HG03469 (cell line): ENCODE results near the gene WWP2.
"Not testable (repeated sequence)": the region's sequence is repeated elsewhere in the genome, so short reads cannot be mapped to it uniquely, and the experiment has no call there.

Experiments used
- ATAC-seq: cut with Tn5 transposase; IDR thresholded peaks from one replicate; pipeline ENCODE4 v1.9.1; 2021; ENCODE audit warnings: mild to moderate bottlenecking, moderate library complexity, moderate number of reproducible peaks; ENCODE audit not compliant: unreplicated experiment

WWP2 gene

GRCh38 chr16:69745232-69745612 lies 16.9 kb upstream of the WWP2 start:
- no peak for ATAC-seq

- ATAC-seq = no peak
Measured at GRCh38 chr16:69745959-69746358, 16.2 kb upstream of the WWP2 start.

GRCh38 chr16:69747115-69747514 lies 15.0 kb upstream of the WWP2 start:
- ATAC-seq = no peak

GRCh38 chr16:69748694-69749345 lies 13.3 kb upstream of the WWP2 start:
- ATAC-seq = no peak

GRCh38 chr16:69754143-69754468 lies 8.0 kb upstream of the WWP2 start:
- ATAC-seq = no peak

- ATAC-seq = peak; percentile 84
Measured at GRCh38 chr16:69754469-69755310, 7.4 kb upstream of the WWP2 start, which contains the start of gene NOB1. Gene NOB1 (minus strand): TSS chr16:69754926. CDS start chr16:69754910, 16 bp downstream.

- ATAC-seq = no peak
Measured at GRCh38 chr16:69756705-69757104, 5.4 kb upstream of the WWP2 start.

GRCh38 chr16:69757375-69757774 lies 4.8 kb upstream of the WWP2 start:
- not testable (repeated sequence) for ATAC-seq

GRCh38 chr16:69762814-69763598 lies 874 bp downstream of the WWP2 start:
- ATAC-seq = no peak

GRCh38 chr16:69763599-69763942 lies 1.4 kb downstream of the WWP2 start:
- no peak for ATAC-seq

GRCh38 chr16:69767459-69768229 lies 5.5 kb downstream of the WWP2 start:
- no peak for ATAC-seq

GRCh38 chr16:69768666-69769065 lies 6.5 kb downstream of the WWP2 start:
- ATAC-seq = no peak

GRCh38 chr16:69769404-69769803 lies 7.3 kb downstream of the WWP2 start:
- ATAC-seq = no peak

GRCh38 chr16:69771651-69771967 lies 9.5 kb downstream of the WWP2 start:
- ATAC-seq = no peak

- no peak for ATAC-seq
Measured at GRCh38 chr16:69773260-69773947, 11.3 kb downstream of the WWP2 start.

GRCh38 chr16:69775563-69775962 lies 13.4 kb downstream of the WWP2 start:
- no peak for ATAC-seq

GRCh38 chr16:69779724-69780123 lies 17.6 kb downstream of the WWP2 start:
- no peak for ATAC-seq

GRCh38 chr16:69781118-69781517 lies 19.0 kb downstream of the WWP2 start:
- no peak for ATAC-seq

GRCh38 chr16:69784586-69784985 lies 22.5 kb downstream of the WWP2 start:
- ATAC-seq = no peak

GRCh38 chr16:69787883-69788282 lies 25.8 kb downstream of the WWP2 start:
- no peak for ATAC-seq
